GM19240 (cell line): ENCODE data around the gene GPT2.
A peak's percentile ranks its signal among the peaks of the same experiment; 100 is the strongest.

Experiments used
- DNase-seq: peaks from one replicate; pipeline ENCODE4 v3.0.0; 2011; ENCODE audit warnings: low spot score; ENCODE audit not compliant: insufficient read length

Gene GPT2

GRCh38 chr16:46968063-46968435 lies 83.9 kb downstream of the GPT2 start:
- no peak for DNase-seq

GRCh38 chr16:46970089-46970488 lies 85.9 kb downstream of the GPT2 start:
- DNase-seq, result no peak

- no peak for DNase-seq
These were observed 87.1 kb downstream of the GPT2 start for GRCh38 chr16:46971271-46971670.

GRCh38 chr16:46972429-46973206 lies 88.5 kb downstream of the GPT2 start:
- peak; percentile 32 for DNase-seq

GRCh38 chr16:46973207-46973995 lies 89.2 kb downstream of the GPT2 start, which contains the start of gene DNAJA2:
DNAJA2 (minus strand) TSS chr16:46973674; CDS start chr16:46973572, 102 bp downstream.
- DNase-seq, result peak; percentile 80

GRCh38 chr16:46973996-46974324 lies 89.8 kb downstream of the GPT2 start:
- DNase-seq, result no peak

GRCh38 chr16:46974352-46974751 lies 90.2 kb downstream of the GPT2 start:
- no peak for DNase-seq

- no peak for DNase-seq
These were observed 91.0 kb downstream of the GPT2 start for GRCh38 chr16:46975165-46975564.

- DNase-seq, result no peak
These were observed 91.8 kb downstream of the GPT2 start for GRCh38 chr16:46975908-46976470.

GRCh38 chr16:46976550-46976949 lies 92.4 kb downstream of the GPT2 start:
- no peak for DNase-seq
